GM12873 (cell line): ENCODE data around the gene CLDN9.

ENCODE experiments used
- TF ChIP-seq, protein P1 (sequence below): IDR thresholded peaks from 2 replicates; pipeline ENCODE4 v1.5.1; 2012; ENCODE audit warnings: low read depth, mild to moderate bottlenecking, moderate library complexity, low read length, control low read depth; ENCODE audit not compliant: insufficient read depth; ENCODE audit errors: missing control alignments

Gene CLDN9

DNA sequence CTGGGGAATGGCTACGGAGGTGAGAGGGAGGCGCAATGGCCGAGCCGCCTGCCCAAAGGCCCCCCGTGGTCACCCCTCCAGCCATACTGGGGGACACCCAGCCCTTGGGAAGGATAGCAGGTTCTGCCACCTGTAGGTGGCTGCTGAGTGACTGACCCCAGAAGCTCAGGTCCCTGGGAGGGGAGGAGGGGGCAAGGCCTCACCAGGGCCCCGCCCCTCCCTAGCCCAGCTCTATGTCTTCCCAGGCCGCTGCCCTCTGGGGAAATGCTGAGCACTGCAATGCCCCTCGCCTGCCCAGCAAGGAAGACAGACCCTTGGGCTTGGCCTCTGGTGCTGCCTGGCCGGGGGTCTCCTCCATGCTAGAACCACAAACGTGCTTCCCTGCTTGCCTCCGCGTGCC, 11.4 kb upstream of the CLDN9 start:
- TF ChIP-seq, protein P1, sequence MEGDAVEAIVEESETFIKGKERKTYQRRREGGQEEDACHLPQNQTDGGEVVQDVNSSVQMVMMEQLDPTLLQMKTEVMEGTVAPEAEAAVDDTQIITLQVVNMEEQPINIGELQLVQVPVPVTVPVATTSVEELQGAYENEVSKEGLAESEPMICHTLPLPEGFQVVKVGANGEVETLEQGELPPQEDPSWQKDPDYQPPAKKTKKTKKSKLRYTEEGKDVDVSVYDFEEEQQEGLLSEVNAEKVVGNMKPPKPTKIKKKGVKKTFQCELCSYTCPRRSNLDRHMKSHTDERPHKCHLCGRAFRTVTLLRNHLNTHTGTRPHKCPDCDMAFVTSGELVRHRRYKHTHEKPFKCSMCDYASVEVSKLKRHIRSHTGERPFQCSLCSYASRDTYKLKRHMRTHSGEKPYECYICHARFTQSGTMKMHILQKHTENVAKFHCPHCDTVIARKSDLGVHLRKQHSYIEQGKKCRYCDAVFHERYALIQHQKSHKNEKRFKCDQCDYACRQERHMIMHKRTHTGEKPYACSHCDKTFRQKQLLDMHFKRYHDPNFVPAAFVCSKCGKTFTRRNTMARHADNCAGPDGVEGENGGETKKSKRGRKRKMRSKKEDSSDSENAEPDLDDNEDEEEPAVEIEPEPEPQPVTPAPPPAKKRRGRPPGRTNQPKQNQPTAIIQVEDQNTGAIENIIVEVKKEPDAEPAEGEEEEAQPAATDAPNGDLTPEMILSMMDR, result no peak

DNA sequence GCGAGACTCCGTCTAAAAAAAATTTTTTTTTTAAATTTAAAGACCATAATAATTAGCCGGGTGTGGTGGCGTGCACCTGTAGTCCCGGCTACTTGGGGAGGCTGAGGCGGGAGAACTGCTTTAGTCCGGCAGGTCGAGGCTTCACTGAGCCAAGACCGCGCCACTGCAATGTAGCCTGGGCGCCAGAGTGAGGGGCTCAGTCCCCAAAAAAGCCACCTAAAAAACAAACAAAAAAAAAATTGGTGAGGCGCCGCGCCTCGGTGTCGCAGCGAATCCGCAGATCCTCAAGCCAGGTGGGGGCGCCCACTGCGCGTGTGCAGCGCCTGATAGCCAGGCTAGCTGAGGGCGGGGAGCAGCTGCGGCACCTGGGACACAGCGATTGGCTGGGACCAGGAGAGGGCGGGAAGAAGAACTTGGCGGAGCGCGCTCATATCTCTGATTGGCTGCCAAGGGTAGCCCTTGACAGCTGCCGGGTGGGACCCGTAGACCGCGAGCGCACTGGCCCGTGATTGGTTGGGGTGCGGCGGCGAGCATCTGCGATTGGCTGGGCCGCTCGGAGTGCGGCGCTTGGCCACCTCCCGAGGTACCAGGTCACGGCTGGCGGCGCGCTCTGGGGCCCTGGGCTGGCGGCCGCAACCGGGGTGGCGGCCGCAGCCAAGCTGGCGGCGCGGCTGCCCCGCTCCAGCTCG, 9.0 kb upstream of the CLDN9 start:
- TF ChIP-seq, protein P1, result peak; percentile 55

DNA sequence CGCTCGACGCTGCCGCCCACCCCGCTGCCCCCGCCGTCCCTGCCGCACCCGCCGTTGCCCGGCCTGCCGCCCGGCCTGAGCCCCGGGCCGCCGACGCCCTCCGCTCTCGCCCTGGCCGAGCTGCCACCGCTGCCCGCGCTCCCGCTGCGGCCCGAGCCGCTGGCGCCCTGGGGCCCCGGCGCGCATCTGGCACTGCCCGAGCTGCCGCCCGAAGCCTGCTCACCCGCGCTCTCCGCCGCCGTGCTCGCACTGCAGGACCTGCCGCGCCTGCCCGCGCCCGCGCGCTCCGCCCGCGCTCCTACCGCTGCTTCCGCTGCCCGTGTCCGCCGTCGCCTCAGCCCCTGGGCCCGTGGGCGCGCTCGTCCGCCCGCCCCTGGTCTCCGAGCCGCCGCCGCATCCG, 8.4 kb upstream of the CLDN9 start:
- TF ChIP-seq, protein P1, result no peak

DNA sequence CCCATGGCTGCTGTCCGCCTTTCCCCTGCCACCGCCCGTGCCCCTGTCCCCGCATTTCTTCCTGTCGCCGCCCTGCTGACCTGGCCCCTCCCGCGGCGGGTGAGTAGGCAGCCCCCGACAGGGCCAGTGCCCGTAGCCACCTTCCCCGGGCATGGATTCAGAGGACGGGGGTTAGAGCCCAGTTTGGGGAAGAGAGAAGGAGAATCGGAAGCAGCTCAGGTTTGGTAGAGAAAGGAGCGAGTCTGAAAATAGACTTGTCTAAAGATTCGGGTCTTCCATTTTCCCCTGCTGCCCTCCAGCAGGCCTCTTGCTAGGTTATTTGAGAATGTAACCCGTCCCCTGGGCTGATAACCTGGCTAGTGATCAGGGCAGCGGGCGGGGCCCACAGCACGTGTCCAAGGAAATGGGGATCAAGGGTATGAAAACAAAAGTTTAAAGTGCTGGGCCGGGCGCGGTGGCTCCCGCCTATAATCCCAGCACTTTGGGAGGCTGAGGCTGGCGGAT, 7.9 kb upstream of the CLDN9 start:
- TF ChIP-seq, protein P1, result no peak

DNA sequence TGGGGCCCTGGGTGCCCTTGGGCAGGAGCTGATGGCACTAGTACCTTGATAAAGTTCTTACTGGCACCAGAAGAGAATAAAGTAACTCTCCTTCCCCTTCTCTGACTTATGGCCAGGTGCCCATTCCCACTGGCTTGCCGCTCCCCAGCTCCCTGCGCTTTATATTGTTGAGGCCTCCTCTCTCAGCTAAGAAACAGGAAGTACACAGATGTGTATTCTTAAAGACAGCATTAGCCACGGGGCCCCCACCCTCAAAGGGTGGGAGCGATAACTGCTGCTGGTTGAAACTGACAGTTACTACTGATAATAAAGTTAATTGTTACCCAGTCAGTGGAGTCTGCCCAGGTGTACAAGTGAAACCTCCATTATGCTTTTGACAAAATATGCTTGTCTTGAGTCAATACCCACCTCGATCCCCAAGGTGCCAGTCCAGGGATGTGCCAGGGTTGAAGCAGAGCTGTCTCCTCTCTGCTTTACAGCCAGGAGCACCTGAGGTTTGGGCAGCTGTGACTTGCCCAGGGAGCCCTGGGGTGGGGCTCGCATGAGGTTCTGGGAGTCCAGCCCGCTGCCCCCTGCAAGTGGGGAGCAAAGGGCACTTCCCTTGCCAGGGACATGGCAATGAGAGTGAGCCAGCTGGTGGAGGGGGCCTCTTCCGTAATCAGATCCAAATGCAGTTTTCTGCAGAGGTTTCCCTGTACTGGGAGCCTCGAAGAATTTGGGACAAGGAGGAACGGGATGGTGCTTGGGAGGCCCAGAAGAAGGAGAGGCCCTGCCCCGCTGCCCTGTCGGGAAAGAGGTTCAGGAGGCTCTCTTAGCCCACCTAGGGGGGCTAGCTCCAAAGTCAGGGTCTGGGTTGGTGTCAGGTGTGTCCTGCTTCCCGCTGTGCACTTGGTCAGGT, 5.4 kb upstream of the CLDN9 start:
- TF ChIP-seq, protein P1, result no peak

DNA sequence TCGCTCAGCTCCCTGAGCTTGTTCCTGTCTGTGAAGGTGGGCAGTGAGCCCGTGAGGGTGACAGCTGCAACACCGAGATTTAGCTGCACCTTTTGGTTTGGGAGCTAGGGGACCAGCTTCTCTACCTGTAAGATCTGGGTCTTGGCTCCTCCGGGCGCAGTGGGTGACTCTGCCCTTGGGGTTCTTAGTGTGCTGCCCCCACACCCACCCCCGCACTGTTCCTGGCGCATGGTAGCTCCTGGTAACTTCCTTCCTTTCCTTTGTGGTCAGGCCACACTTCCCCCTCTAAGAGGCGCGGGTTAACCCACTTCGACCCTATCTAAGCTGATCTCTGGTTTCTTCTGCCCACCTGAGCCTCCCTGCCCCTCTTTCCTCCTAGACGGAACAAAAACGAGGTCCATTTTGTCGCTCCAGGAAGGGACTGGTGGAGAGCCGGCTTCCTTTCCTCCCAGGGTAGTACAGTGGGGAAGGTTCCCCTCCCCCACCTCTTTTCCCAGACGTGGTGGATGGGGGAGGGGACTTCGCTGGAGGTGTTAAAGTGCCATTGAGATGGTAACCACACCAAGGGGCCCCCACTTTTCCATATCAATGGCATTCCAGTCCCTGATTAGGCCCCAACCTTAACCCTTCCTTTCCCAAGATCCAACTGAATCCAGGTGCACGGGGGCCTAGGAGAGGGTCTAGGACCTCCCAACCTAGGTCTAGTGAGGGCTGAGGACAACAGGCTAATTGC, 4.6 kb upstream of the CLDN9 start:
- TF ChIP-seq, protein P1, result no peak

DNA sequence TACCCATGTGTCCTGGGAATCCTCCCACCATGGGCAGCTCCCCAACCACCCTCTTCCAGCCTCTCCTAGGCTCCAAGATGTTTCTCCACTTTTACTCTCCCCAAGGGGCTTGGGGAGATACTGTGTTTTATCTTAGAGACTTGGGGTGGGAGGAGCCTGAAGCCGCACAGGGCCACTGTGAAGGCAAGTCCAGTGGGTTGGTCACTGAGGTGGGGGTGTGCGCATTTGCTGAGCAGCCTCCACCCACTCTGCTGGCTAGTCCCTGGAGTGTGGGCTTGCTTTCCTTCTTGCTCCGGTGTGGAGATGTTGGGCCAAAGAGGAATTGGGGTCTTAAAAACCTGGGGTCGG, 4.1 kb upstream of the CLDN9 start:
- TF ChIP-seq, protein P1, result no peak
